IMR-90 (cell line): Measurements from ENCODE around the gene LHFPL3. TPM values are rescaled to one million over a fixed set of nuclear protein-coding genes. Genes with fewer than 3 reads are reported as not detected.

Experiments used
- ATAC-seq: fragments of 200-7000 bp; cut with Tn5 transposase; 2 replicates; pipeline ENCODE4 v1.9.1; 2020; ENCODE audit warnings: low read depth, mild to moderate bottlenecking, moderate library complexity
- BruUV-seq: library from RNA; stranded (reverse); fragments of 400-500 nt; replicated peaks from 2 replicates; lab custom pipeline; 2021; lab: Mats Ljungman, UMichigan
- CTCF ChIA-PET: fragments of 300-600 bp; formaldehyde crosslinking; extraction: SDS; loops from one replicate; lab custom pipeline; 2021; ENCODE audit warnings: antibody characterized with exemption; lab: Yijun Ruan, JAX
- POLR2A ChIA-PET: fragments of 300-600 bp; sonication (Branson Sonifier 250); formaldehyde crosslinking; loops from one replicate; lab custom pipeline; 2022; ENCODE audit warnings: antibody characterized with exemption; ENCODE audit not compliant: unreplicated experiment; lab: Charles Lee
- DNase-seq: peaks from one replicate; pipeline ENCODE4 v3.0.0; 2013
- H2AFZ ChIP-seq: replicated peaks from 2 replicates; pipeline ENCODE3; 2013; ENCODE audit warnings: low read length, mild to moderate bottlenecking; ENCODE audit not compliant: poor library complexity
- H2AK5ac ChIP-seq: 2 replicates; pipeline ENCODE4 v1.6.1; 2013; ENCODE audit warnings: low read depth, low read length, inconsistent platforms
- H2AK9ac ChIP-seq: replicated peaks from 2 replicates; pipeline ENCODE3; 2013; ENCODE audit warnings: mild to moderate bottlenecking, low read depth, low read length, moderate library complexity; ENCODE audit not compliant: poor library complexity
- H2BK120ac ChIP-seq: 2 replicates; pipeline ENCODE4 v1.6.1; 2013; ENCODE audit warnings: low read depth, low read length, inconsistent platforms
- H2BK15ac ChIP-seq: 3 replicates; pipeline ENCODE4 v1.6.1; 2013; ENCODE audit warnings: low read depth, low read length, inconsistent platforms
- H2BK20ac ChIP-seq: 2 replicates; pipeline ENCODE4 v1.6.1; 2013; ENCODE audit warnings: low read depth, mild to moderate bottlenecking, inconsistent platforms, low read length, moderate library complexity
- H2BK5ac ChIP-seq: 2 replicates; pipeline ENCODE4 v1.6.1; 2013; ENCODE audit warnings: mild to moderate bottlenecking, low read depth, low read length, inconsistent platforms; ENCODE audit not compliant: poor library complexity, severe bottlenecking
- H3K14ac ChIP-seq: replicated peaks from 2 replicates; pipeline ENCODE4 v1.6.1; 2013; ENCODE audit warnings: low read depth, low read length, inconsistent platforms
- H3K18ac ChIP-seq: 2 replicates; pipeline ENCODE4 v1.6.1; 2013; ENCODE audit warnings: low read depth, low read length, control low read depth
- H3K23ac ChIP-seq: 2 replicates; pipeline ENCODE4 v1.6.1; 2013; ENCODE audit warnings: low read depth, low read length, inconsistent platforms
- H3K27ac ChIP-seq: 2 replicates; pipeline ENCODE4 v1.5.1; 2013; ENCODE audit warnings: mild to moderate bottlenecking, control low read depth, low read length; ENCODE audit not compliant: insufficient read depth
- H3K27me3 ChIP-seq: 2 replicates; pipeline ENCODE4 v1.6.1; 2013; ENCODE audit warnings: low read length; ENCODE audit not compliant: control insufficient read depth, insufficient read depth
- H3K36me3 ChIP-seq: 2 replicates; pipeline ENCODE4 v1.6.1; 2013; ENCODE audit warnings: low read length, mixed read lengths; ENCODE audit not compliant: control insufficient read depth, insufficient read depth
- H3K4ac ChIP-seq: 2 replicates; pipeline ENCODE4 v1.6.1; 2013; ENCODE audit warnings: low read depth, low read length, inconsistent platforms
- H3K4me1 ChIP-seq: 2 replicates; pipeline ENCODE4 v1.6.1; 2013; ENCODE audit warnings: low read length, mixed read lengths; ENCODE audit not compliant: control insufficient read depth, insufficient read depth
- H3K4me2 ChIP-seq: 2 replicates; pipeline ENCODE4 v1.6.1; 2013; ENCODE audit warnings: low read depth, mild to moderate bottlenecking, control low read depth, low read length, moderate library complexity
- H3K4me3 ChIP-seq: 2 replicates; pipeline ENCODE4 v1.5.1; 2013; ENCODE audit warnings: low read depth, mild to moderate bottlenecking, control low read depth, low read length, moderate library complexity; ENCODE audit not compliant: insufficient read depth
- H3K56ac ChIP-seq: 2 replicates; pipeline ENCODE4 v1.6.1; 2013; ENCODE audit warnings: low read length, inconsistent platforms; ENCODE audit not compliant: insufficient read depth; ENCODE audit errors: extremely low read depth
- H3K79me1 ChIP-seq, 2 experiments: 2 replicates each; pipeline ENCODE4 v1.6.1; 2013; ENCODE audit warnings: low read length in 2 of 2, inconsistent platforms in 1 of 2, low read depth in 1 of 2
- H3K9ac ChIP-seq: 2 replicates; pipeline ENCODE4 v1.6.1; 2013; ENCODE audit warnings: low read depth, low read length, control low read depth
- H3K9me1 ChIP-seq: 2 replicates; pipeline ENCODE4 v1.6.1; 2013; ENCODE audit warnings: low read length, inconsistent platforms; ENCODE audit not compliant: insufficient read depth
- H3K9me3 ChIP-seq: 2 replicates; pipeline ENCODE4 v1.6.1; 2013; ENCODE audit warnings: low read length; ENCODE audit not compliant: control insufficient read depth, insufficient read depth
- H4K20me1 ChIP-seq: 2 replicates; pipeline ENCODE4 v1.6.1; 2013; ENCODE audit warnings: low read length, inconsistent platforms; ENCODE audit not compliant: insufficient read depth
- H4K5ac ChIP-seq: 2 replicates; pipeline ENCODE4 v1.6.1; 2013; ENCODE audit warnings: mild to moderate bottlenecking, low read depth, low read length, control low read depth
- H4K8ac ChIP-seq, 2 experiments: 2 replicates each; pipeline ENCODE4 v1.6.1; 2013; ENCODE audit warnings: low read depth in 2 of 2, low read length in 2 of 2, control low read depth in 1 of 2, inconsistent platforms in 1 of 2
- H4K91ac ChIP-seq: 2 replicates; pipeline ENCODE4 v1.6.1; 2013; ENCODE audit warnings: low read depth, low read length, inconsistent platforms; ENCODE audit not compliant: insufficient read depth
- BHLHE40 ChIP-seq: fragments of 150-350 bp; IDR thresholded peaks from 2 replicates; pipeline ENCODE4 v1.6.1; 2016; ENCODE audit warnings: mild to moderate bottlenecking, low read depth, low read length
- CEBPB ChIP-seq: IDR thresholded peaks from 2 replicates; pipeline ENCODE4 v1.6.1; 2012; ENCODE audit warnings: low read depth, low read length, improper control_type of control experiment
- CHD1 ChIP-seq: IDR thresholded peaks from 2 replicates; pipeline ENCODE4 v1.6.1; 2012; ENCODE audit warnings: low read depth, low read length, improper control_type of control experiment
- FOS ChIP-seq: fragments of 150-350 bp; IDR thresholded peaks from 2 replicates; pipeline ENCODE4 v1.6.1; 2016; ENCODE audit warnings: low read depth, low read length
- MAFK ChIP-seq: IDR thresholded peaks from 2 replicates; pipeline ENCODE4 v1.6.1; 2012; ENCODE audit warnings: low read depth, low read length, improper control_type of control experiment
- MAZ ChIP-seq: IDR thresholded peaks from 2 replicates; pipeline ENCODE4 v1.6.1; 2012; ENCODE audit warnings: low read depth, mild to moderate bottlenecking, low read length, improper control_type of control experiment, moderate library complexity, borderline replicate concordance
- MXI1 ChIP-seq: IDR thresholded peaks from 2 replicates; pipeline ENCODE4 v1.6.1; 2012; ENCODE audit warnings: low read depth, mild to moderate bottlenecking, low read length, moderate library complexity, borderline replicate concordance
- POLR2A ChIP-seq: IDR thresholded peaks from 2 replicates; pipeline ENCODE4 v1.6.1; 2012; ENCODE audit warnings: mild to moderate bottlenecking, low read depth, low read length
- RAD21 ChIP-seq: IDR thresholded peaks from 2 replicates; pipeline ENCODE4 v1.6.1; 2012; ENCODE audit warnings: low read length, improper control_type of control experiment
- SMC3 ChIP-seq: fragments of 150-350 bp; IDR thresholded peaks from 2 replicates; pipeline ENCODE4 v1.6.1; 2016; ENCODE audit warnings: low read depth, mild to moderate bottlenecking, antibody characterized with exemption, low read length, moderate library complexity
- WGBS, 2 experiments: methylation state at CpG; one replicate each; pipeline versions ENCODE4 v1.1.5 to v1.1.7; 2013; ENCODE audit warnings: missing lambda C conversion rate in 2 of 2; ENCODE audit not compliant: insufficient read length in 1 of 2; ENCODE audit errors: extremely low coverage in 2 of 2; 5-methylcytosine and 5-hydroxymethylcytosine counted together
- dilution Hi-C: fragments of 300-500 bp; cut with HindIII; formaldehyde crosslinking; loops from one replicate; pipeline ENCODE4 v1.14.3; 2018; ENCODE audit warnings: low sequenced_read_pairs; ENCODE audit not compliant: unreplicated experiment
- in situ Hi-C: fragments of 300-500 bp; cut with MboI; formaldehyde crosslinking; loops from 3 replicates; pipeline ENCODE4 v1.14.3; 2019; ENCODE audit warnings: low sequenced_read_pairs, inconsistent platforms, mixed read lengths
- intact Hi-C: fragments of 100-400 bp; cut with micrococcal nuclease; formaldehyde crosslinking; loops from 2 replicates; pipeline ENCODE4 v1.10.0; 2022
- polyA plus RNA-seq, 3 experiments: library from polyadenylated mRNA; depleted of rRNA; stranded (reverse); fragments of >200 nt; gene quantifications; 2 replicates each; pipeline ENCODE4 v1.2.3, GENCODE V29; 2012; ENCODE audit warnings: low replicate concordance in 1 of 3
- total RNA-seq: library from RNA; depleted of rRNA; stranded (reverse); fragments of >200 nt; gene quantifications from 2 replicates; pipeline ENCODE4 v1.2.3, GENCODE V29; 2012
- TF ChIP-seq, protein P1 (sequence below): conservative IDR thresholded peaks from 2 replicates; pipeline ENCODE4 v1.5.1; 2012; ENCODE audit warnings: mild to moderate bottlenecking, low read depth, low read length, improper control_type of control experiment

The LHFPL3 gene
- total and polyA plus RNA-seq, 2 of the 4 experiments (the other 2 are of a cell fraction): not detected

DNA sequence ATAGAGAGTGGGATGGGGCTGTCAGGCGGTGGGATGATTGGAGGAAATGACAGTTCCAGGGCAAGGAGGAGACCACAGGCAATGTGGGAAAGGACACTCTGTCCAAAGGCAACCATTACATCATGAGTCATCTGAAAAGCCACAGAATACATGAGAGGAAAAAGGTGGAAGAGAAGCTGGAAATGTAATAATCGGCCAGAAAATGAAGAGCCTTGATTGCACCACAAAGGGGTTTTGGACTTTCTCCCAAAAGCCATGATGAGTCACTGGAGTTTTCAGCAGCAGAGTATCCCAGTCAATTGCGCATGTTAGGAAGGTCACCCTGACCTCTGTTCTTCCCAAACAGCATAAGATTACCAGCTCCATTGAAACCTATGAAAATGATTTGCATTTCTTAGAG lies 222.0 kb downstream of the LHFPL3 start:
- Histone ChIP-seq H3K79me1 (no peaks in the 10 kb centered on the region), H3K4me3 (no peak overlapping the region), H3K9ac (no peak overlapping the region), H3K4ac (no peak overlapping the region), H2AK5ac (no peak overlapping the region), H4K5ac (no peak overlapping the region), H2BK20ac (no peak overlapping the region), H2AFZ (no peak overlapping the region), H3K27ac (no peak overlapping the region), H3K23ac (no peak overlapping the region), H3K9me3 (peaks cover 7% of the 10 kb centered on the region), H2BK120ac (no peak overlapping the region), H4K91ac (no peak overlapping the region), H3K4me1 (no peaks in the 10 kb centered on the region), H3K4me2 (no peak overlapping the region), H3K18ac (no peak overlapping the region), H3K36me3 (no peaks in the 10 kb centered on the region), H4K8ac (no peak overlapping the region), H4K20me1 (no peaks in the 10 kb centered on the region), H2AK9ac (no peak overlapping the region), H3K27me3 (no peaks in the 10 kb centered on the region), H2BK15ac (no peak overlapping the region), H2BK5ac (no peak overlapping the region), H3K56ac (no peak overlapping the region), H3K9me1 (no peaks in the 10 kb centered on the region), H3K14ac (no peak overlapping the region)
- ATAC-seq: no peak
- TF ChIP-seq FOS: no peak
- no peak for TF ChIP-seq SMC3
- TF ChIP-seq, protein P1, sequence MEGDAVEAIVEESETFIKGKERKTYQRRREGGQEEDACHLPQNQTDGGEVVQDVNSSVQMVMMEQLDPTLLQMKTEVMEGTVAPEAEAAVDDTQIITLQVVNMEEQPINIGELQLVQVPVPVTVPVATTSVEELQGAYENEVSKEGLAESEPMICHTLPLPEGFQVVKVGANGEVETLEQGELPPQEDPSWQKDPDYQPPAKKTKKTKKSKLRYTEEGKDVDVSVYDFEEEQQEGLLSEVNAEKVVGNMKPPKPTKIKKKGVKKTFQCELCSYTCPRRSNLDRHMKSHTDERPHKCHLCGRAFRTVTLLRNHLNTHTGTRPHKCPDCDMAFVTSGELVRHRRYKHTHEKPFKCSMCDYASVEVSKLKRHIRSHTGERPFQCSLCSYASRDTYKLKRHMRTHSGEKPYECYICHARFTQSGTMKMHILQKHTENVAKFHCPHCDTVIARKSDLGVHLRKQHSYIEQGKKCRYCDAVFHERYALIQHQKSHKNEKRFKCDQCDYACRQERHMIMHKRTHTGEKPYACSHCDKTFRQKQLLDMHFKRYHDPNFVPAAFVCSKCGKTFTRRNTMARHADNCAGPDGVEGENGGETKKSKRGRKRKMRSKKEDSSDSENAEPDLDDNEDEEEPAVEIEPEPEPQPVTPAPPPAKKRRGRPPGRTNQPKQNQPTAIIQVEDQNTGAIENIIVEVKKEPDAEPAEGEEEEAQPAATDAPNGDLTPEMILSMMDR: no peak
- no peak for TF ChIP-seq MAZ
- no peak for TF ChIP-seq POLR2A
- no peak for TF ChIP-seq CHD1
- TF ChIP-seq CEBPB: no peak
- no peak for TF ChIP-seq MAFK
- TF ChIP-seq RAD21: no peak
- no peak for TF ChIP-seq MXI1
- TF ChIP-seq BHLHE40: no peak
- BruUV-seq: no TSS peak
- CTCF ChIA-PET: no interaction called here
- DNase-seq: no peak
- intact Hi-C loops (no loop called here), in situ Hi-C loops (no loop called here), dilution Hi-C loops (no loop called here)
- no CpG with 5 or more reads among the region's 3 CpGs for WGBS, 2 experiments
- POLR2A ChIA-PET: no interaction called here
